Endodermal cell (in vitro differentiated cells): ENCODE measurements around the gene KCNG1. TPM values are rescaled to one million over a fixed set of nuclear protein-coding genes. Genes with fewer than 3 reads are reported as not detected.

Source experiments
- DNase-seq: peaks from one replicate; pipeline ENCODE4 v3.0.0-alpha.2; 2017
- H3K27ac ChIP-seq: 2 replicates; pipeline ENCODE4 v1.5.1; 2013; ENCODE audit warnings: mild to moderate bottlenecking, low read depth, low read length, moderate library complexity
- H3K27me3 ChIP-seq: 2 replicates; pipeline ENCODE4 v1.6.1; 2013; ENCODE audit warnings: mild to moderate bottlenecking, low read length, moderate library complexity; ENCODE audit not compliant: insufficient read depth, control insufficient read depth, poor library complexity, severe bottlenecking
- H3K36me3 ChIP-seq: 2 replicates; pipeline ENCODE4 v1.7.0; 2013; ENCODE audit warnings: mild to moderate bottlenecking, low read length, moderate library complexity; ENCODE audit not compliant: control insufficient read depth, insufficient read depth
- H3K4me1 ChIP-seq: one replicate; pipeline ENCODE4 v1.7.0; 2013; ENCODE audit warnings: low read length; ENCODE audit not compliant: control insufficient read depth, insufficient read depth
- H3K4me3 ChIP-seq: 2 replicates; pipeline ENCODE4 v1.5.1; 2013; ENCODE audit warnings: mild to moderate bottlenecking, low read length, moderate library complexity
- H3K9ac ChIP-seq: 2 replicates; pipeline ENCODE4 v1.6.1; 2013; ENCODE audit warnings: mild to moderate bottlenecking, low read length, moderate library complexity; ENCODE audit not compliant: poor library complexity, severe bottlenecking; ENCODE audit errors: extremely low read depth
- H3K9me3 ChIP-seq: 2 replicates; pipeline ENCODE4 v1.6.1; 2013; ENCODE audit warnings: mild to moderate bottlenecking, low read length, moderate library complexity; ENCODE audit not compliant: control insufficient read depth
- H3K27ac Mint-ChIP-seq: 2 replicates; pipeline ENCODE4 v1.8.0; 2020; ENCODE audit warnings: mixed read lengths
- H3K27me3 Mint-ChIP-seq: 2 replicates; pipeline ENCODE4 v1.8.0; 2021; ENCODE audit warnings: mild to moderate bottlenecking, mixed read lengths; ENCODE audit not compliant: insufficient read depth
- H3K36me3 Mint-ChIP-seq: 2 replicates; pipeline ENCODE4 v1.8.0; 2020; ENCODE audit warnings: low read depth, mixed read lengths
- H3K4me1 Mint-ChIP-seq: 2 replicates; pipeline ENCODE4 v1.8.0; 2020; ENCODE audit warnings: mixed read lengths
- H3K4me3 Mint-ChIP-seq: 2 replicates; pipeline ENCODE4 v1.8.0; 2020; ENCODE audit warnings: mild to moderate bottlenecking, moderate library complexity, mixed read lengths
- H3K9me3 Mint-ChIP-seq: 2 replicates; pipeline ENCODE4 v1.8.0; 2020; ENCODE audit warnings: mild to moderate bottlenecking, mixed read lengths
- WGBS, 2 experiments: methylation state at CpG; one replicate each; pipeline versions ENCODE4 v1.1.5 to v1.1.7; 2013; ENCODE audit warnings: missing lambda C conversion rate in 2 of 2, mixed read lengths in 1 of 2; ENCODE audit not compliant: insufficient coverage in 1 of 2, insufficient read length in 1 of 2; 5-methylcytosine and 5-hydroxymethylcytosine counted together
- total RNA-seq, 2 donors: library from RNA; stranded (reverse); fragmentation: NEBNext Ultra II Directional in 1 of 2; extraction: Animal tissue kit (Norgen Biotek cat#: 25700) in 1 of 2; gene quantifications; 2 replicates in 1 of 2; 3 replicates in 1 of 2; pipeline ENCODE4 v1.2.1, GENCODE V29; 2021
- TF ChIP-seq, protein P1 (sequence below): fragments of 200-600 bp; sonication (generic); conservative IDR thresholded peaks from 2 replicates; pipeline ENCODE4 v1.5.0; 2021; ENCODE audit warnings: antibody characterized with exemption, mild to moderate bottlenecking

KCNG1 gene
- total RNA-seq, 2 donors from 2014 or later: 106 to 126 TPM

DNA sequence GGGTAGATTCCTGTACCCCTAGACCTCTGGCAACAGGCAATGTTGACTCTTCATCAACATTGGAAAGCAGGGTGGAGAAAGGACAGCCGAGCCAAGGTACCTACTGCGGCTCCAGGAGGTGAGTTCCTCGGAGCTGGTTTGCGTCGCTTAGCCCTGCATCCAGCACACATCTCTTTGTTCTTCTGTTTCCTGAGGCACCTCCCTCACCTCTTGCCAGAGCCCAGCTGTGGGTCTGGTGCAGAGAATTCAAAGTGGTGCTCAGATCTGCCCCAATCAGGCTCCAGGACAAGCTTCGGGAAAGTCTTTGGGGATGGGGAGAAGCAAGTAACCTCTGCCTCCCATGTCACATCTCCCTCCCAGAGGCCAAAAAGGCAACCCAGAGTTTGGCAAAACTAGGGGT, 2.2 kb downstream of the KCNG1 start:
- Mint-ChIP-seq H3K36me3 (peaks cover 37% of the 10 kb centered on the region), H3K27ac (peak overlapping the region; percentile 82), H3K9me3 (no peaks in the 10 kb centered on the region), H3K27me3 (peaks cover 24% of the 10 kb centered on the region), H3K4me1 (peaks cover 33% of the 10 kb centered on the region), H3K4me3 (peak overlapping the region; percentile 73)
- Histone ChIP-seq H3K4me3 (peak overlapping the region; percentile 86), H3K27ac (no peak overlapping the region), H3K4me1 (peaks cover 12% of the 10 kb centered on the region), H3K9ac (peak overlapping the region; percentile 75), H3K36me3 (peaks cover 50% of the 10 kb centered on the region), H3K9me3 (no peaks in the 10 kb centered on the region), H3K27me3 (peaks cover 17% of the 10 kb centered on the region)
- no peak for DNase-seq
- TF ChIP-seq, protein P1, sequence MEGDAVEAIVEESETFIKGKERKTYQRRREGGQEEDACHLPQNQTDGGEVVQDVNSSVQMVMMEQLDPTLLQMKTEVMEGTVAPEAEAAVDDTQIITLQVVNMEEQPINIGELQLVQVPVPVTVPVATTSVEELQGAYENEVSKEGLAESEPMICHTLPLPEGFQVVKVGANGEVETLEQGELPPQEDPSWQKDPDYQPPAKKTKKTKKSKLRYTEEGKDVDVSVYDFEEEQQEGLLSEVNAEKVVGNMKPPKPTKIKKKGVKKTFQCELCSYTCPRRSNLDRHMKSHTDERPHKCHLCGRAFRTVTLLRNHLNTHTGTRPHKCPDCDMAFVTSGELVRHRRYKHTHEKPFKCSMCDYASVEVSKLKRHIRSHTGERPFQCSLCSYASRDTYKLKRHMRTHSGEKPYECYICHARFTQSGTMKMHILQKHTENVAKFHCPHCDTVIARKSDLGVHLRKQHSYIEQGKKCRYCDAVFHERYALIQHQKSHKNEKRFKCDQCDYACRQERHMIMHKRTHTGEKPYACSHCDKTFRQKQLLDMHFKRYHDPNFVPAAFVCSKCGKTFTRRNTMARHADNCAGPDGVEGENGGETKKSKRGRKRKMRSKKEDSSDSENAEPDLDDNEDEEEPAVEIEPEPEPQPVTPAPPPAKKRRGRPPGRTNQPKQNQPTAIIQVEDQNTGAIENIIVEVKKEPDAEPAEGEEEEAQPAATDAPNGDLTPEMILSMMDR: no peak
- 43 to 65% methylated on average over 4 to 6 of the region's 6 CpGs for WGBS, 2 experiments

DNA sequence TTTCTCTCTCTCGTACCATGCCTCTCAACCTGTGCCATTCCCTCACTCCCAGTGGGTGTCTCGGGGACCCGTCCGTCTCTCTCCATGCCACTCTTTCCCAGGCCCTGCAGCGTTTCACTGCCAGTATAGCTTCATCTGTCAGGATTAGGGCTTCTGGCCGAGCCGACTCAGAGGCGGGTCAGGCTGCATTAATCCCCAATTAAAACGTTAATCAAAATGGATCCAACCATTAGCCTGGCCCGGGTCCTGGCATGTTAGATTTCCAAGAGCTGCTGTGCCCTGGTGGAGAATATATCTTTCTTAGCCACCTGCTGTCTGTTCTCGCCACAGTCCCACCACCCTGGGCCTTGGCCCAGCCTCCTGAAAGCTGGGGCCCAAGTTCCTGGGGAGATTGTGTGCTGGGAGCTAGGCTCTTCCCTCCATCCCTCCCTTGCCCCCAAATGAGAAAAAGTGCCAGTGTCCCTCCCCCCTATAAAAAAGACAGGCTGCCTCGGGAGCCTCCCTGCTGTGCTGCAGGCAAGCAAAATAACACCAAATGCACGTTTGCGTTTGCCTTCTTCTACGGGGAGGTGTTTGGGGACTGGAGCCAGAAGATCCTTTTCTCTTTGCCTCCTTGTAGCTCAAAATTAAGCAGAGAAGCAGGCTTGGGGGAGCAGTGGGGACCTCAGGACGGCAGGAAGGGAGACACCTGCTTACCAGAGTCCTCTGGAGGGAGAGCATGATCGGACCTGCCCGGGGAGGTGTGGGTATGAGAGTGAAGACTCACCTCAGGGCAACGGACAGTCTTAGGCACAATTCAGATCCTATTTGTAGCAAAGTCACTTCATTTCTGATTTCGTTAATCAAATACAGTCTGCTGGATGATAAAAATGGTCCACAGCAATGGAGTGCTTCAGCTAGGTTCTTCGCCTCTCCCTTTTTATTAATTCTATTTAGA, 3.0 kb downstream of the KCNG1 start:
- Mint-ChIP-seq H3K27me3 (peaks cover 17% of the 10 kb centered on the region), H3K4me1 (peaks cover 40% of the 10 kb centered on the region), H3K9me3 (no peaks in the 10 kb centered on the region), H3K4me3 (peak overlapping the region; percentile 73), H3K36me3 (peaks cover 42% of the 10 kb centered on the region), H3K27ac (peak overlapping the region; percentile 35)
- Histone ChIP-seq H3K4me1 (peaks cover 13% of the 10 kb centered on the region), H3K27me3 (peaks cover 15% of the 10 kb centered on the region), H3K4me3 (peak overlapping the region; percentile 86), H3K9me3 (no peaks in the 10 kb centered on the region), H3K27ac (no peak overlapping the region), H3K9ac (peak overlapping the region; percentile 75), H3K36me3 (peaks cover 53% of the 10 kb centered on the region)
- no peak for DNase-seq
- TF ChIP-seq, protein P1: no peak
- 80 to 87% methylated on average over 18 to 21 of the region's 21 CpGs for WGBS, 2 experiments

DNA sequence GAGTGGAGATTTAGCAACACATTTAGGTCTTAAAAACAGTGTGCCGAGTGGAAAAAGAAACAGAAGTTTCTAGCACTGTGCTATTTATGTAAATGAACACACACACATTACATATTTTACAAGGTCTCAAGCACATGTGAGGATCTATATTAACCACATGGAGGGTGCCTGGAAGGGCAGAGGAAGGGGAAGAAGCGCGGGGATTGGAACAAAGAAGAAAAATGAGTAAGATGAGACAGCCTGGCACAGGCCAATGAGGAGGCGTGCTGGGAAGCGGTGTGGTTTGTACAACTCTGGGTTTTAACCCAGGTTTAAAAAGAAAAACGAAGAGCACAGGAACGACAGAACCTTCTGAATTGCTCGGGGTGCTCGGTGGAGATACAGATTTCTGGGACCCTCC, 5.7 kb downstream of the KCNG1 start:
- Mint-ChIP-seq H3K27me3 (no peaks in the 10 kb centered on the region), H3K9me3 (no peaks in the 10 kb centered on the region), H3K4me3 (no peak overlapping the region), H3K36me3 (peaks cover 56% of the 10 kb centered on the region), H3K27ac (no peak overlapping the region), H3K4me1 (peaks cover 51% of the 10 kb centered on the region)
- 92 to 95% methylated on average over 7 to 9 of the region's 9 CpGs for WGBS, 2 experiments
- H3K27ac ChIP-seq: no peak overlapping the region
- H3K9ac ChIP-seq: no peak overlapping the region
- H3K4me1 ChIP-seq: peaks cover 20% of the 10 kb centered on the region
- no peaks in the 10 kb centered on the region for H3K27me3 ChIP-seq
- no peaks in the 10 kb centered on the region for H3K9me3 ChIP-seq
- peaks cover 76% of the 10 kb centered on the region for H3K36me3 ChIP-seq
- H3K4me3 ChIP-seq: no peak overlapping the region
- no peak for DNase-seq
- TF ChIP-seq, protein P1: no peak
